Measurements from ENCODE around the gene CD151.

DNA sequence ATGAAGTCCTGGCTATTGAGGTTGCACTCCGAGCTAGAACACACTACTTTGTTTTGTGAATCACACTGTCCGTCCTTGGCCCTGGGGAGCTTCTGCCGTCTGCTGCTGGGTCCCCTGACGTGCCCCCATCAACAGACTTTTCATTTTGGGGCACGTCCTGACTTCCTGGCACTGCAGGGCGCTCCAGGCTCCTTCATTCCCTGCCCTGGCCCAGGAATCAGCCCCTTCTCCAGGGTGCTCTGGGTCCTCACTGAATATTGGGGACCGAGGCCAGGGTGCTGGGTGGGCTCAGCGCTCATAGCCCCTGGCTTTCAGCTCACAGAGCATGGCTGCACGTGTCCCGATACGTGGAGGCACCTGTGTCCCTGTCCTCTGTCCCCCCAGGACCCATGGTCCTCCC, 32.1 kb downstream of the CD151 start:
- TF ChIP-seq RAD21 (IDR thresholded peaks at IDR 0.05; ENCODE audit: low read length) (no peak), JUND (IDR thresholded peaks at IDR 0.05) (no peak), TAF1 (IDR thresholded peaks at IDR 0.05; ENCODE audit: borderline replicate concordance, low read depth, low read length) (no peak), CTCF (IDR thresholded peaks at IDR 0.05) (no peak), MAX (IDR thresholded peaks at IDR 0.05; ENCODE audit: low read depth) (no peak)

All from SK-N-SH (cell line).